ACHN (cell line): Measurements from ENCODE around the gene POC5.

Experiments
- DNase-seq: peaks from one replicate; pipeline ENCODE4 v3.0.0-alpha.2; 2015
- in situ Hi-C: cut with HindIII; loops from 2 replicates; pipeline ENCODE4 v1.10.0; 2017; ENCODE audit warnings: low sequenced_read_pairs, low pct_ligation_motif_present, low pct_unique_long_range_greater_than_20kb

Gene POC5

DNA sequence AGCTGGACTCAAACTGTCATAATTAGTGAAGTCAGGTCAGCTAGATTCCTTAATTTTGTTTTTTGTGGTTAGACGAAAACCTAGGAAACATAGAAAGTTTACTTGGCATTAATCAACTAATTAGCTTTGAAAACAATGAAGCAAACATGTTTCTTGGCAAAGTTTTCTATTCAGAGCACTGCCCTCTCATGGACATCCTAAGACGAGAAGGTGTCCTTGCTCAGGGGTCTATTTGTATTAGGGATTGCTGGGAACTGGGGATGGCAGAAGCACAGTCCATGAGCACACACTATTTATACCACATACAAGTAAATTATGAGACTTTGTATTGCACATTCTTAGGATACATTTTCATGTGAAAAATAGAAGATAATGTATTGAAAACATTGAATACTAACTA lies 49.7 kb downstream of the POC5 start:
- in situ Hi-C loops = no loop called here
- DNase-seq = peak; percentile 6

DNA sequence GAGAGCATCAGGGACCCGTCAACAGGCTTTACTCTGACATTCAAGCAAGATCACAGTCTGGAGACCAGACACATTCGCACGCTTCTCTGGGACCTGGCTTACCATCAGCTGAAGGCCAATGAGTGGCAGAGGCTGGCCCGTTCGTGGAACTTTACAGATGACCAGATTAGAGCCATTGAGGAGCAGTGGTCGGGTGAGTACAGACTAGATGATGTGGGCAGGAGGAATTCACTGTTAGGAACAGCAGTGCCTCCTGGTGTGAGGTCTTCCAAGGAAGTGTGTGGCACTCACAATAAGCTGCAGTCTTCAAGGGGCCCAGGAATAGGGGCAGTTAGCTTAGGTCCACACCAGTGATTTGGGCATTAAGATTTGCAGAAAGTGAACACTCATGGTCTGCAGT lies 50.4 kb downstream of the POC5 start:
- DNase-seq = peak; percentile 5
- in situ Hi-C loops = no loop called here

DNA sequence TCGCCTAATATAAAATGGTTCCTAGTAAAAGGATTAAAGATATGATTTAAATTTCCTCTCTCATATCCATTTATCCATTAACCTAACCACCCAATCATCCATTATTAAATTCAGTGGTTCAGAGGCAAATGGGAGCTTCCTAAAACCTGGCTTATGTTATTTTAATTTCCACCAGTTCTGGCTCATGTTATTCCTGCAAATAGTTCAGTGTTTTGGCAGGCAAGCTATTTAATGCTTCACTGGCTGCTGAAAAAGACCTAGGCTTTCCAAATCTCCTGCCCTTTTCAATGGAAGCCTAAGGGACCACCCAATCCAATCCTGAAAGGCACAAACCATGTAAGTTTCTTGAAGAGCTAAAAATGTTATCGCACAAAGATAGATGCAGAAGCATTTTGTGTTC lies 52.3 kb downstream of the POC5 start:
- DNase-seq = no peak
- in situ Hi-C loops = no loop called here

DNA sequence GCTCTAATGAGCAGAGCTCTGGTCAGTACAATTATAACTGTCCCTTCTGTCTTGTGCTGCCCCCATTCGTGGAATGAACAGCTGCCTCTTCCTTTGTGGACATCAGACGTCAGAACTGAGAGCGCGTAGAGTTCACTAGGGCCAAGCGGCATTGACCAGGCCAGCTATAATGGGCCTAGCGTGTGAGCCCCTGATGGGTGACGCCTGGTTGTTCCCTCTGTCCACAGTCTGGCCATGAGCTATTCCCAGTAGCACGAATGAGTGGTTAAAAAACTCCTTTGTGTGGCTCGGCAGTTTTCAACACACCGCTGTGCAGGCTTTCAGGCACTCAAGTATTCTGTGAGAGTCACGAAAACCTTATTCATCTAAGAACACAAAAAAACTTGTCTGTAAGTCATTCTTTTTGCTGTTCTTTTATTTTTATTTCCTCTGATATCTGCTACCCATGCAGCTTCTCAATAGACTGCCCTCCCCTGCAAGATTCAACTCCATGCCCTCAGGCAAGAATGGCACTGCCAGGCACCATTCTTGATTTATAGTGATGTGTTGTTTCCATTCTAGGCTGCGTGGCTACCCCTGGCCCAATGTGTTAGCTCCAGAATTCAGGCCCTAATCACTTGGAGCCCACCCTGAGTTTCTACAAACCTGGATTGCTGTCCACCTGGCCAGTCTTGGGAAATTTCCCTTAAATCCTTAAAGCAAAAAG lies 53.5 kb downstream of the POC5 start:
- in situ Hi-C loops = no loop called here
- DNase-seq = no peak

DNA sequence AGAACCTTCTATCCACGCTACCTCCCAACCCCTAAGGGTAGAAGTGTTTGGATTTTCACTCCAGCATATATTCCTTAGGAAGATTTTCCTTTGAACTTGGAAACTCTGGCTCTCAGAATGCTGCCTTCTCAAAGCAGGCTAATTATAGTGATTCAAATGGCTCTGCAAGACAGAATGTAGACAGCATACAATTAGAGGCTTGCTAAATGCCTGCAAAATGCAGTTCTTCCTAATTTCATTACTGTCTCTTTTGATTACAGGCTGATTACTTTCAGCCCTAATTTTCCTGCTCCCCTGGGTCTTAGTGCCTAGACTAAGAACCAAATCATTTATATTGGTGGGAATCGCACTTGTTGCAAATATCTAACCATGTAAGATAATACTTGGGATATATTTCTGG lies 55.2 kb downstream of the POC5 start:
- in situ Hi-C loops = no loop called here
- no peak for DNase-seq

DNA sequence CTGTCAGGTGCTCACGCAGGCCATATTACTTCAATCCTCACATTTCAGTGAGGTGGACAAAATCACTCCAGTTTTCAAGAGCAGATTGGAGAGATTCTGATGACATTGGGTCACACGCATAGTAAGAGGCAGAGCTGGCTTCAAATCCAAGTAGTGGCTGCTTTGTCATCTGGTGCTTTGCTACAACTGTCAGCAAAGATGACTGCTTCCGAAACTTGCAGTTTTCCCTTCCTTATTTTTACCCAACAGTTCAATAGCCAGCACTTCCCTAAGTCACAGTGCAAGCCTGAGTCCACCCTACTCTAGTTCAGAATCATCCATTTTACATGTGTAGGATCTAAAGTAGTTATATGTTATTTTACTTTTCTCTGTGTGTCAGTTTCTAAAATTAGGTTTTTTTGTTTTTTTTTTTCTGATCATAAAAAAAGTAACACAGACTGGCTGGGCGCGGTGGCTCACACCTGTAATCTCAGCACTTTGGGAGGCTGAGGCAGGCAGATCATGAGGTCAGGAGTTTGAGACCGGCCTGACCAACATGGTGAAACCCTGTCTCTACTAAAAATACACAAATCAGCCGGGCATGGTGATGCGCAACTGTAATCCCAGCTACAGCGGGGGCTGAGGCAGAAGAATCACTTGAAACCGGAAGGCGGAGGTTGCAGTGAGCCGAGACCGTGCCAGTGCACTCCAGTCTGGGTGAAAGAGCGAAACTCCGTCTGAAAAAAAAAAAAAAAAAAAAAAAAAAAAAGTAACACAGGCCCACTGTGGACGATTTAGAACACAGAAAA lies 56.4 kb downstream of the POC5 start:
- in situ Hi-C loops = no loop called here
- no peak for DNase-seq

DNA sequence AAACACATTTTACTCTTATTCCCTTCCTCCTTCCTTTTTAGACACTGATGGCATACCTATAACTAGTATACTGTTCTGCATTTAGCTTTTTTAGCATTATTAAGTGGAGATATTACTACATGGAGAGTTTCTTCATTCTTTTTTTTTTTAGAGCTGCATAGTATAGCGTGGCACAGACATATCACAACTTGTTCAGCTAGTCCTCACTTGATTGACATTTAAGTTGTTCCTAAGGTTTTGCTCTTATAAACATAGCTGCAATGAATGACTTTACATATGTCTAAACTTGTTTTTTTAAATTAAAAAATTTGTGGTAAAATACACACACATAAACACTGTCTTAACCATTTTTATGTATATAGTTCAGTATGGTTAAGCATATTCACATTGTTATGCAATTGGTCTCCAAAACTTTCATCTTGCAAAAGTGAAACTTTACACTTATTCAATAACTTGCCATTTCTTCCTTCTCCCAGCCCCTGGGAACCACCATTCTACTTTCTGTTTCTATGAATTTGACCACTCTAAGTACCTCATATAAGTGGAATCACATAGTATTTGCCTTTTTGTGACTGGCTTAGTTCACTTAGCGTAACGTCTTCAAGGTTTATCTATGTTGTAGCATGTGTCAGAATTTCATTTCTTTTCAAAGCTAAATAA lies 57.3 kb downstream of the POC5 start:
- in situ Hi-C loops = no loop called here
- no peak for DNase-seq

DNA sequence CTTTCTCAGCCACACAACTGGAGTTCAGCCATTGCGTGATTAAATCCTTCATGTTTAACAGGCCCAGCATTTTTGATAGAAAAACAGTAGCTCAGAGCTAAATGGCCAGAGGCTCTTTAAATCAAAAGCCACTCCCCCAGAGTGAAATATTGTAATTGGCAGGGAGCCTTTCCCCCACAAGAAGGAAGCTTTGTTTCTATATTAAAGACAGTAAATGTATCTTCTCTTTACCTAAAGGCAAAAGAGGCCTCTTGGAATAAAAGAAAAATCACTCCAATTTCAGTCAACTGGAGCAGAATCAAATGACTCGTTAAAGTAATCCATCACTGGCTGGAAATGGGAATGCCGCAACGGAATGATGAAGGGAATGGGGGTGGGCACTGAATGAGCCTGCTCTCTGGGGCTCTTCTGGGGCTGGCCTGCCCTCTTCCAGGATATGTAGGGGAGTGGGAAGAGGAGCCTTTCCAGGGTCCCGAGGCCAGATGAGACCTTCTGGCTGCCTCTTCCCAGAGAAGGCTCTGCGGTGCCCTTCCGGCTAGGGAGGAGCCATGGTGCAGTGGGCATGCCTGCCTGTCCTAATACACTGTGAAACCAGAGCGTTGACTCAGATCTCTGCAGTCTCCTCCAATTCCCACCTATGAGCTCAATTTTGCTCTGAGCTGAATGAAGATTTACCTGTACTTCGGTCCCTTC lies 60.8 kb downstream of the POC5 start:
- in situ Hi-C loops = no loop called here
- peak; percentile 63 for DNase-seq

DNA sequence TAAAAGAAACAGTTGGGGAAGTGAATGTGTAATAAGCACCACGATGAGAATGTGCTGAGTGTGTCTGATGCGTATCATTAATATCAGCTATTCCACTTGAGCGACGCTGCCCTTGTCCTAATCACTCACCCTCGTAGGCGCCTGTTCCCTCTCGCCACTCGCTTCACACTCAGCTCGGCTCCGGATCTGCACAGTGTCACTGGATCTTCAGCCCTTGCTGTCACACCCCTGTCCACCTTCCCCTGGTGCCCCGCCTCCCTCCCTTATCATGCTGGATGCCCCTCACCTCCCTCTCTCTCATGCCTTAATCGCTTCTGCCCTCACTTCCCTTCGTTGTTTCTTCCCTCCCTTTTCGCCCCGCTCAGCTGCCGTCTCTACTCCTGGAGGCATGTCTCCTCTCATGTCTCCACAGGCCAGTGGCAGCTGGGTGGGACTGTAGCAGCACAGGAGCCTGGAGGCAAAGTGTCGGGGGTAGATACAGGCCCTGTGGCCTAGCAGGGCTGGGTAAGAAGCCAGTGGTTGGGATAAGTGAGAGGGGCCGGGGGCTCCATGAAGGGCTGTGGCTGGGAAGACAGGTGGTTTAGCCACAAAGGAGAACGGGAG lies 62.4 kb downstream of the POC5 start:
- DNase-seq = no peak
- in situ Hi-C loops = no loop called here

DNA sequence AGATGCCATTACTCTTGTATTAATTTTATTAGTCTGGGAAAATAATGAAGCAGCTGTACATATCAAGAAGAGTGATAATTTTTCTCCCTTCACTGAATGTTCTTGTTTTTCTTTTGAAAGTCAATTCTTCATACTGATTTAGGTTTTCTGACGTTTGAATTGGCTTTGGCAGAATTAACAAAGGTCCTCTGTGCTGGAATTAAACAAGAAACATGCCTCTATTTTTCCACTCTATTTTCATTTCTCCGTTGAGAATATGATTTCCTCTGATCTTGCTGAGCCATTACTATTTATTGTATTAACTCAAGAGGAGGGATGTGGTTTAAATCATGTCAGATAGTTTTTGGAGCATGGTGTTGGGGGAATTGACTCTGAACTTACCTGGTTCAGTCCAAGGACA lies 63.7 kb downstream of the POC5 start:
- in situ Hi-C loops = no loop called here
- no peak for DNase-seq

DNA sequence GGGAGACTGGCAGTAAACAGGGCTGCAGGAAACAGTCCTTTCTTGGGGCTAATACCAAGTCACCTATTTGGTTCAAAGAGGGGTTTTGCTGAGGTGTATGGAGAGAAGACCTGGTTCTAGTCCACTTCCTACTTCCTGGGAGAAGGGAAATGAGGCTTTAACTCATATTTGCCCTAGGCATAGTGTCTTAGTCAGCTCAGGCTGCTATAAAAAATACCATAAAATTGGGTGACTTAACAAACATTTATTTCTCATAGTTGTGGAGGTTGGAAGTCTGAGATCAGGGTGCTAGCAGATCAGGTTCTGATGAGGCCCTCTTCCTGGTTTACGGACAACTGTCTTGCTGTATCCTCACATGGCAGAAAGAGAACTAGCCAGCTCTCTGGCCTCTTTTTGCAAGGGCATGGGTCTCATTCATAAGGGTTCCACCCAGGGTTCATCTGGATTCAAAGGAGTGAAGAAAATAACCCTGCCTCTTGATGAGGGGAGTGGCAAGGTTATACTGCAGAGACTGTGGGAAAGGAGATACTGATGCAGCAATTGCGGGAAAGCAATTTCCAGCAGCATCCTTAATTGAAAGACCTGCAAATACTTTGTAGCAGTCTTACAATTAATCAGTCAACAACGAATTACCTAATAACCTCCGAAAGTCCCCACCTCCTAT lies 65.5 kb downstream of the POC5 start:
- in situ Hi-C loops = no loop called here
- no peak for DNase-seq

DNA sequence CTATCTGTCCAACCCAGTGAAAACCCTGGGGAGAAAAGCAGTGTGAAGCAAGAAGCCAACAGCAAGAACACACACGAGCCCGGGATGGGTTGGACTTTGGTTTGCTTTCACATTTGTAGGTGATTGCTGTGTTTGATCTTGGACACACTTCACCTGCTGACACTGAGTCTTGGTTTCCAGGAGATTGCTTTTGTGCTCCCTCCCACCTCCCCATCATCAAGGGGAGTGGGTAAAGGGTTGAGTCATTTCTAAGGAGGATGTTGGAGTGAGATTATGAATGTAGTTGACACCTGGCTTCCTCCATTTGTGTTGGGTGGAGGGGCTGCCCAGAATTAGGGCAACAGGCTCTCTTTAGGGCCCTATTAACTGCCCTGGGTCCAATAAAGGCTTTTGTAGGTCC lies 68.5 kb downstream of the POC5 start:
- in situ Hi-C loops = no loop called here
- no peak for DNase-seq

DNA sequence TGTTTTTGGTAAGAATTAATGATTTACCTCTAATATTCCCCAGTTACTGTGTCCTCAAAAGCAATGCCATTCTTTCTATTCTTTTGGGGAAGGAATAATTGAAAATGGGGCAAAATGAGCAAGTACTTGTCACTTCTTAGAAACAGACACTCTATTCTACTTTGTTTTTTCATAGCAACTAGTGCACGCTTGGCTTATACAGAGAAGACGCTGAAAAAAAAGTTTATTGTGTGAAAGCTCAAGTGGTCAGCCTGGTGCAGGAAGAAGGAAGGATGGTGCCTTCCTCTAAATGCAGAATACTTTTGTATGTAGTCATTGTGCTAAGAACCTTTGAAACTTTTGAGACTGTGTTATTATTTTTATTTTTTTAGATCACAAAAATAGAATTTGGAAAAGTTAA lies 76.4 kb downstream of the POC5 start:
- no peak for DNase-seq
- in situ Hi-C loops = no loop called here

DNA sequence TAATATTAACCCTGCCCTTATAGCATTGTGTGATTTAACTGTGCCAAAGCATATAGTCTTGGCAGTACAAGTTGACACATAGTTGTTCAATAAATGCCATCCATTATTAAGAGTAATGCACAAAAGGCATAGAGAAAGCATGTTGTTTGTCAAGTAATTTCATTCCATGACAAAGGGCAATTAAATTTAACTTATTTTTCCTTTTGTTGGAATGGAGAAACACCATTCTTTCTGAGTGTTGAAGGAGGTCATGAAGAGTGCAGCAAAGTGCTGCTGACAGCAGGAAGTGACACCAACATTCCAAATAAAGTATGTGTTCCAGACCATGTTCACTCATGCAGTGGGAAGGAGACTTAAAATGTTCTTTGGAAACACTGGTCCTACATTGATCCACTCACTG lies 76.8 kb downstream of the POC5 start:
- peak; percentile 70 for DNase-seq
- in situ Hi-C loops = no loop called here

DNA sequence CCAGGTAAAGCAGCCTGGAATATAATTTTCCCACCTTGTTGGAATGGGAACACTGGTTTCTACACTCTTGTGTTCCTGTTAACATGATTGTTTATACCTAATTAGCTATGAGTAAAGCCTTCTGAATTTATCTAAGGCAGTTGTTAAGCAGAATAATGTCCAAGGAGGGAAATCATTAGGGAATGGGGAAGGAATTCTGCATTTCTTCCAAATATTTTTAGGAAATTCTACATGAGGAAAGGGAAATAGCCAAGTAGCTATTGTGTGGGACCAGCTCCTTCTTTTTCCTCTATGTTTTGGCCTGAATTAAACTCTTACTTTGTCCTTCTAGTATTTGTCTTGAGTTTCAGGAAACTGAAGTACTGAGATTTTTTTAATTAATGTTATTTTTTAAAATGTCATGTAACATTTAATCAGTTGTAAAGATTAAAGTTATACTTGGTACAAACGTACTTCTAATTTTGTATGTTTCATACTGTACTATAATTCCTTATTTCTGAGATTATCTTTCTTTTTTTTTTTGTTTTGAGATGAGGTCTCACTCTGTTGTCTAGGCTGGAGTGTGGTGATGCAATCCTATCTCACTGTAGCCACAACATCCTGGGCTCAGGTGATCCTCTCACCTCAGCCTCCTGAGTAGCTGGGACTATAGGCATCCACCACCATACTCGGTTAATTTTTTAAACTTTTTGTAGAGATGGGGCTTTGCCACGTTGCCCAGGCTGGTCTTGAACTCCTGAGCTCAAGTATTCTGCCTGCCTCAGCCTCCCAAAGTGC lies 77.5 kb downstream of the POC5 start:
- no peak for DNase-seq
- in situ Hi-C loops = no loop called here

DNA sequence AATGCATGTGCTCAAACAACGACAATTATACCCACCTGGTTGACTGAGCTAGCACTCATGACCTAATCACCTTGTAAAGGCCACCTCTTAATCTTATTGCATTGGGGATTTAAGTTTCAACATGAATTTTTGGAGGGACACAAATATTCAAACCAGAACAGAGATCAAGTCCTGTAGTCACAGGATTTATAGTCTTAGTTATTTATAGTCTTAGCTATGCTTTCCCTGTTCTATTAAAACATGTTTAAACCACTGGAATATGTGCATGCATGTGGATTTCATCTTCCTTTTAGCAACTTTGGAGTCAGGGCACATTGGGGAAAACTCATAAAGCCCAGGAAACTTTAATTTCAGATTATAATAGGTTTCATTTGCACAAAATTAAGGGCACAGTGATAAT lies 79.3 kb downstream of the POC5 start:
- in situ Hi-C loops = no loop called here

DNA sequence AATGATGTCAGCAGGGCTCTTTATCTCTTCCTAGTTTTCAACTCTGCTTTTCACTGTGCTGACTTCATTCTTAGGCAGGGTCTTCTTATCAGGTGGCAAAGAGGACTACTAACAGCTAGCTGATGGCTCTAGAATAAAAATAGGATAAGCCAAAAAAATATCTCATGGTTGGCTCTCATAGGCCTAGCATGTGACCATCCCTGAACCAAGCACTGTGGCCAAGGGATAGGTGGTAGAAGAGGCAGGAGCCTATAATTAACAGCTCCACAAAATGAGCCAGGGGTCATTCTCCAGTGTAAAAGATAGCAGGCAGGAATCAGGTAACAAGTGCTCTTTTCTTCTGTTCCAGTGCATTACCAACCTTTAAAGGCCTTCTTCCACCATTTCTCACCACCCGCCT lies 84.9 kb downstream of the POC5 start:
- in situ Hi-C loops = no loop called here
- no peak for DNase-seq

More for the DNA sequence above, 79.3 kb downstream of the POC5 start:
- no peak for DNase-seq

DNA sequence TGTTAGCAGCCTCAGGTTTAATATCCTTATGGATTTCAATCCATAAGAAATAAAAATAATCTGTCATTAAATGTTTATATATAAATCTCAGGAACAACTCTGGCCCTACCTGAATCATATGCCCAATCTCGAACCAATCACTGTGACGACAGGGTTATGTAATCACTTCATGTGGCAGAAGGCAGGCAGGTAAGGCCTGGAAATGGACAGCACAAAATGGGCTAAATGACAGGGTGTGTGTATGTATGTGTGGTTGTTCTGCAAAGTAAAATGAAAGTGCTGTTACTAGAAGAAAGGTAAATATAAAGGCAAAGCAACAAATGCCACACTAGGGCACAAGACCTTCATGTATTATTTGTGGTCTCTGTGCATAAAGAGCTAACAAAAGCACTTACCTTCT lies 86.4 kb downstream of the POC5 start:
- DNase-seq = no peak
- in situ Hi-C loops = no loop called here
